Ramos (cell line): ENCODE measurements around the gene NKD2.

Experiments used
- in situ Hi-C: fragments of 300-500 bp; cut with MboI; formaldehyde crosslinking; loops from one replicate; pipeline ENCODE4 v1.14.3; 2022; ENCODE audit warnings: low sequenced_read_pairs; ENCODE audit not compliant: unreplicated experiment

The NKD2 gene

DNA sequence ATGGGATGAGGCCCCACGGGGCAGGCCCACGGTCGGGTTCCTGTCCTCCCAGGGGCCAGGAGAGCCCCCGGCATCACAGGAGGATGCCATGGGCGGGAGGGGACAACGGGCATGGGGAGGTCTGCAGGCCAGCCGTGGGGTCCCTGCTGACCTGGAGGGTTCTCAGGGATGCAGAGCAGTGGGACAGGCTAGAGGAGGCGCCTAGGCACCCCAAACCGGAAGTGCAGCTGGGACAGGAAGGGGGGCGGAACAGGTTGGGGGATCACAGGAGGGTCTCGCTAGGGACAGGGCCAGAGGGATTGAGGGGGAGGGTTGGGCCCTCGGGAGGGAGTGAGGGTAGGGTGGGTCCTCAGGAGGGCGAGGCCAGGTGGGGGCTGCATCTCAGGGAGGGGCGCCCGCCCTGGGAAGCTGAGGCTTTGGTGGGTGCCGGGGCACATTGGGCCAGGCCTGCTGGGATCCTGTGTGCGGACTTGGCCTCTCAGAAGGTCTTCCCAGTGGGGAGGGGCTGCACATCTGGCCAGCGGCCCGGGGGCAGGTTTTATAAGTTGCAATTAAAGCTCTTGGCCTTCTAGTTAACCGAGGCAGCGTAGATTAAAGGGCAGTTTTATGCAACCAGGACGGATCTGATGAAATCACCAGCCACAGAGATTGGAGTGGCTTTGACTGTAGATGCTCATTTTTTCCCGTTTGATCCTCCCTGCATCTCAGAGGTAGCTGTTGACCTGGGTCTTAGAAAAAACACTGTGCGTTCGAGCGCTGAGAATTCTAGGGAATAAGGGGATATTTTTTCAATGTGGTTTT is 20.1 kb downstream of the NKD2 start:
- in situ Hi-C loops, result no loop called here

DNA sequence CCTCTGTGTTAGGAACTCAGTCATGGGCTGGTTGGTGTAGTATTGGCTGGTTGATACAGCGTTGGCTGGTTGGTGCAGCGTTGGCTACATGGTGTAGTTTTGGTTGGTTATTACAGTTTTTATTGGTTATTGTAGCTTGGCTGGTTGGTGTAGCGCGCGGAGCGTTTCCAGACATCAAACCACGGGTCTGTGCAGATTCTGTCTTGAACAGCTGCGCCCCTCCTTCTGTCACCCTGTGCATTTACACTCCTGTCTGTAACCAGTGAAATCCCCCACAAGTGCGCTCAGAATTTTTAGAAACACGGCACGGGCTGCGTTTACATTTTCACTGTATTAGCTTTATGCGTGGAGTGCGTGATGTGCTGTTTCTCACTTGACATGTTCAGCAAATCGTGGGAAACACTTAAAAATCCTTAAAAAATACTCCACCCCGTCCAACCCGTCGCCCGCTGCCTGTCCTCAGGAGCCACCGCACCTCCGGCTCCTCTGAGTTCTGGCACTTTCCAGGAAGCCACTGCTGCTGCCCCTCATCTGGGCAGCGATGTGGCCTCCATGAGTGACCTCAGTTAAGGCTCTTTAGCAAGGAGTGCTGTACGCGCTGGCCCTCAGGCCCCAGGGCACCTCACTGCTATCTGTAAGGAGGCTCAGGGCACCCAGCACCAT is 20.8 kb downstream of the NKD2 start:
- in situ Hi-C loops, result no loop called here

DNA sequence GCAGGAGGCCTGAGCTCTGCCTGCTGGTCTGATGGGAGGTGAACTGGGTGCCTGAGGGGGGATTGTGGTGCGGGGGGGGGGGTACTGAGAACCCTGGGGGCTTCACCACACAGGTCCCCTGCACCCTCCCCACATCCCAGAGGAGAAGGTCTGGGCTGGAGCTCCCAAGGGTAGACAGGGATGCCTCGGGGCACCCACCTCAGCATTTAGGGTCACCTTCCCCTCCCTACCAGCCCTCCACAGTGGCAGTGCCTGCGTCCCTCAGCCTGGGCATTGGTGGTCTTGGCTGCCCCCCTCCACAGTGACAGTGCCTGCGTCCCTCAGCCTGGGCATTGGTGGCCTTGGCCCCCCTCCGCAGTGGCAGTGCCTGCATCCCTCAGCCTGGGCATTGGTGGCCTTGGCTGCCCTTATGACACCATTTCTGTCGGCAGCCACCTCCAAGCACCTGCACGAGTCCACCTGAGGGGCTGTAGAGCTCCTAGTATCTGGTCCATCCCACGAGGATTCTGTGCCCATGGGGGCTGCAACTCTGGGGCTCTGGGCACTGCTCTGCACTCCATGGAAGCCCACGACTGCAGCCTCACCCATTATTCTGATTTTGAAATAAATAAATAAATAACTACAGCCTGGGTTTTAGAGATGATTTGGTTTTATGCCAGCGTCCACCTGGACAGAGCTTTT is 21.5 kb downstream of the NKD2 start:
- in situ Hi-C loops, result no loop called here

DNA sequence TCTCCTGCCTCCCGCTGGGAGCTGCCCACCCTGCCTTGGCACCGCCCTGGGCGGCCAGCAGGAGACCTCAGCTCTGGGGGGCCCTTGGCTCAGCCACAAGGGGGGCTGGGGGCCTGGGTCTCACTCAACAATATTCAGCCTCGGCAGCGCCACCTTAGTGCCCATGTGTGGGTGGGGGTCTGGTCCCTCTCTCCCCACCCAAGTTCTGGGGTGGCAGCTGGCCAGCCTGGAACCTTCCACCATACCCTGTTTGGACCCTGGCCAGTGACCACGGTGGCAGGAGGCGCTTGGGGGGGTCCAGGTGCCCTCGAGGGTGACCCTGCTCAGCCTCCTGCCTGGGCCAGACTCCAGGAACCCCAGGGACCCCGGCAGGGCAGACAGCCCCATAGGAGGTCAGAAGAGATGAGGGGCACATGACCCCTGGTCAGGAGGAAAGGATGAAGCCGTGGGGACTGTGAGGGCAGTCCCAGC is 22.2 kb downstream of the NKD2 start:
- in situ Hi-C loops, result no loop called here

DNA sequence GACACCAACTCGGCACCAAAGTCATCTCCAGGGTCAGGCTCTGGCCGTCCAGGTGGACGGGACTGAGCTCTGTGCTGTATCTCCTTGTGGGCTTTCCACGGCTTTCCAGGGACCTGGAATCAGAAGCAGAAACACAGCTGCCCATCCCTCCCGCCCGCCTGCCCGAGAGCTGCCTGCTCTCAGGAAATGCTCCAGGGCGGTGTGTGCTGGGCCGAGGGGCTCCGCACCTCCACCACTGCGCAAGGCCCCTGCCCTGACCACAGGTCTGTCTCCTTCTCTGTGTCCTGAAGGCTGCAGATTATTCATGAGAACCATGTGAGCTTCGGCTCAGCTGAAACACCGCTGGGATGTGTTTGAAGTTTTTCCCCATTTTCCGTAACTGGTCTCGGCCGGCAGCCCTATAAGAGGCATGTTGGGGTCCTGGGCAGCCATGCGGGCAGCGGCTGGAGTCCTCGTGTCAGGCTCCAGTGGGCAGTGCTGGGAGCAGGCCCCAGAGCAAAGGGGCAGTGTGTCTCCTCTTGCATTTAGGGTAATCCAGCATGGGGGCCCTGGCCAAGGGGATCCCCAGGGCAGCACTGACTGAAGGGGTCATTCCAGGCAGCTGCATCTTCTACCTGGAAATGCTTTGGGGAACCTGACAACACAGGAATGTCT is 22.8 kb downstream of the NKD2 start:
- in situ Hi-C loops, result no loop called here

DNA sequence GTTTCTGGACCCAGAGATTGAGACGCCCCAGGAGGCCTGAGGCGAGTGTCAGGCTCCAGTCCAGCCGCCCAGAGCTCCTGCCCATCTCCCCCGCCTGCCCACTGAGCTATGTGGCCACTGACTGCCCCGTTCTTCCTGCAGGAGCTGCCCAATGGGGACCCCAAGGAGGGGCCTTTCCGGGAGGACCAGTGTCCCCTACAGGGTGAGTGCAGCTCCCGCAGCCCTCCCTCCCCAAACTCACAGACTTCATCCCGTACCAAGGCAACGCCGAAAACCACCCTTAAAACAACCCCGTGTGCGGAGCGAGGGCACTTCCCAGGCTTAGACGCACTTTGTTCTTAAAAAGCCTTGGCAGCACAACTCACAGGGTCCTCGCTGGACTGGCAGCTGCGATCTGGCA is 23.4 kb downstream of the NKD2 start:
- in situ Hi-C loops, result no loop called here

DNA sequence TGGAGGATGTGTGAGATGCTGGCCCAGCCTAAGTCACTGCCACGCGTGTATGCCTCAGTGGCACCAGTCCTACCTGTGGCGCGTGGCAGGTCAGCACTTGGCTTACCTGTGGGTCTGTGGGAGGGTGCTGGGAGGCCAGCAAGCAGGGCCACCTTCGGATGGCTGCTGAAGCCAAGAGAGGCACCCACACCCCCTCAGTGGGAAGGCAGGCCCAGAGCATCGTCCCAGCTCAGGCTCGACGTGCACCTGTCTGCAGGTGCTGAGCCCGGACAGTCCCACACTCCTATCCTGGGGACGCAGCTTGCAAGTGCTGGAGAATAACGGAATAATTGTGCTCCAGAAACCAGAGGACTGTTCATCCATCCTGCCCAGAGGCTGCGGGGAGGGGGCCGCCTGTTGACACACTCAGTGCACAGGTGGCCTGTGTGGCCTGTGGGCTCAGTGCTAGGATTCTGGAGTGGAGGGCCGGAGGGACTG is 24.0 kb downstream of the NKD2 start:
- in situ Hi-C loops, result no loop called here

DNA sequence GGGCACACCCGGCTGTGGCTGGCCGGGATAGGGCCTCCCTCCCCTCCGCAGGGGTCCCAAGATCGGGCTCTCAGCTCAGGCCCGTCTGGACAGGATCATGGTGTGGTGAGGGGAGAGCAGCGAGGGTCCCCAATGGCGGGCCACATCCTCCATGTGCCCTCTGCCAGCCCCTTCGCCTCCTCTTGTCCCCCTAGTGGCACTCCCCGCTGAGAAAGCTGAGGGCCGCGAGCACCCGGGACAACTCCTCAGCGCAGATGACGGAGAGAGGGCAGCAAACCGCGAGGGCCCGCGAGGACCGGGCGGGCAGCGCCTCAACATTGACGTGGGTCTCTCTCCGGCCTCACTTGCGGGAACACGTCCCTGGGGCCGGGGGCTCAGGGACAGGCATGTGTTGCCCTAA is 24.6 kb downstream of the NKD2 start:
- in situ Hi-C loops, result no loop called here

DNA sequence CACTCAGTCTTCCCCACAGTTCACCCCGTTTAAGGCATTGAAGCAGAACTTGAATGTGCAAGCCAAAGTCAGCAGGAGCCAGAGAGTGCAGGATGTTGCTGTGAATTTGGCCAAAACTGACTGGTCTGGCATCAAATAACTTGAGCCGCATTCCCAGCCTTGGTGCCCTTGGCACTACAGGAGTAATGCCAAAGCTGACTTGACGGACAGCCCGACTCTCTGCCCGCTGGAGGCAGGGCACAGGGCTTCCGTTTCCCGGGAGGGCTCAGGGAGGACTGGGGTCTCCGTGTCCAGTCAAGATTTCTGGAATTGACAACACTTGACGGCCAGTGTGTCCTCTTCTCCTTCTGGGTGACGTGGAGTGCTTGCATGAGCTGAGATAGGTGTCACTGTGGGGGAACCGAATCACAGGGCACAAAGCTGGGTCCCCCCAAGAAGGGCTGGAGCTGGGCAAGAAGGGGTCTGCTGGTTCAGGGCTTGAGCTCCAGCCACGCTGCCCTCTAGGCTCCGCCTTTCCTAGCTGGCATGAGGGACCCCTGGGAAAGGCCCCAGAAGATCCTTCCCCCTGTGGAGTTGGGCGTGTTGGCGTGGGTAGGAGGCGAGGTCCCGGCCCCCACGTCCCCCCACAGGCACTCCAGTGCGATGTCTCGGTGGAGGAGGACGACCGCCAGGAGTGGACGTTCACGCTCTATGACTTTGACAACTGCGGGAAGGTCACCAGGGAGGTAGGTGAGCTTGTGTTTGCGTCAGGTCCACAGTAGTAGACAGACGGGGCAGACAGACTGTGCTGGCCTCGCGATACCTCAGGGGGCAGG is 25.2 kb downstream of the NKD2 start:
- in situ Hi-C loops, result no loop called here

DNA sequence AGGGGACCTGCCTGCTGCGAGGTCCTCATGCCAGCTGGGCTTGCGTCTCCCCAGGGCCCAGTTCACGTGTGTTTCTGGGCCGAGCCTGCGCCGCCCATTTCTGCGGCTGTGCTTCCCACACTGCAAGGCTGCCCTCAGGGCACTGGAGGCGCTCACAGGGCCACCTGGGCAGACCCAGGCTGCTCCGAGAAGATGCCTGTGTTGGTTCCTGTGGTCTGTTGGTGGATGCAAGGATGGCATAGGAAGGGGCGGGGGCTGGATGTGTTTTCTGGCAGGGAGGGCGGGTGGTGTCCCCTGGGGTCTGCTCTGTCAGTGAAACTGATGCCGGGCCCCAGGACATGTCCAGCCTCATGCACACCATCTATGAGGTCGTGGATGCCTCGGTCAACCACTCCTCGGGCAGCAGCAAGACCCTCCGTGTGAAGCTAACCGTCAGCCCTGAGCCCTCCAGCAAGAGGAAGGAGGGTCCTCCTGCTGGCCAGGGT is 25.9 kb downstream of the NKD2 start:
- in situ Hi-C loops, result no loop called here

DNA sequence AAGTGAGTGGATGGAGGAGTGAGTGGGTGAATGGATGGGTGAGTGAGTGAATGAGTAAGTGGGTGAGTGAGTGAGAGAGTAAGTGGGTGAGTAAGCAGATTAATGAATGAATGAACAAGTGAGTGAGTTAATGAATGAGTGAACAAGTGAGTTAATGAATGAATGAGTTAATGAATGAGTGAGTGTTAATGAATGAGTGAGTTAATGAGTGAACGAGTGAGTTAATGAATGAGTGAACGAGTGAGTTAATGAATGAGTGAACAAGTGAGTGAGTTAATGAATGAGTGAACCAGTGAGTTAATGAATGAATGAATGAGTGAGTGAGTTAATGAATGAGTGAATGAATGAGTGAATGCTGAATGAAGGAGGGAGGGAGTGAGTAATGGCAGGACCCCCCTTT is 26.4 kb downstream of the NKD2 start:
- in situ Hi-C loops, result no loop called here

DNA sequence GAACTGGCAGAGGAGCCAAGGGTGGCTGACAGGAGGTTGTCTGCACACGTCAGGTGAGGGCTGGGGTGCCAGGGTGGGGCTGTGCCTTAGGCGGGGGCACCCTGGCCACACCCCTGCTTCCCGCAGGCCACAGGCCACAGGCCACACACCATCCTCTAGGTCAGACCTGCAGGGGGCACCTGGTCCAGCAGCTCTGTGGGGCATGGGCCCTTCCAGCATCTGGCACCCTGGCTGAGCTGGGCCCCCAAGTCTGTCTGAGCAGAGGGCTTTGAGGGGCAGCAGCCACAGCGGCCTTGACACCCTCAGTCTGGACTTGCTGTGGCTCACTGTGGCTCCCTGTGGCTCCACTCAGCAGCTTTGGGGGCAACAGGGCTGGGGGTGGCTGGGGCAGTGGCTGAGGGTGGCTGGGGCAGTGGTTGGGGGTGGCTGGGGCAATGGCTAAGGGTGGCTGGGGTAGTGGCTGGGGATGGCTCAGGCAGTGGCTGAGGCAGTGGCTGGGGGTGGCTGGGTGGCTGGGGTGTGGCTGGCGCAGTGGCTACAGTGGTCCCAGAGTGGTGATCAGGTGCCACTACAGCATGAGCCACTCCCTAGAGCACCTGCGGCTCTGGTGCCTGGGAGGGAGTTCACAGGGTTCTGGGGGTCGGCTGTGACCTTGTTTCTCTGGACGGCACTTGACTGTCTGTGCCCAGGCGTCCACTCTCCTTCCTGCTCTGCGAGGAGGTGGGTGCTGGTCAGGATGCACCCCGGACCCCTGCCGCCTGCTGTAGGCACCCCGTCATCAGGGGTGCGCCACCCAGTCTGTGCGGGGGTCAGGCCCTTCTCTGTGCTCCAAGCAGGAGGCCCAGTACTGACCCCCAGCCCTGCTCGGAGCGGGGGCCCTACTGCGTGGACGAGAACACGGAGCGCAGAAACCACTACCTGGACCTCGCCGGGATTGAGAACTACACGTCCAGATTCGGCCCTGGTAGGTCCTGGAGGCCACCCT is 27.1 kb downstream of the NKD2 start:
- in situ Hi-C loops, result no loop called here

DNA sequence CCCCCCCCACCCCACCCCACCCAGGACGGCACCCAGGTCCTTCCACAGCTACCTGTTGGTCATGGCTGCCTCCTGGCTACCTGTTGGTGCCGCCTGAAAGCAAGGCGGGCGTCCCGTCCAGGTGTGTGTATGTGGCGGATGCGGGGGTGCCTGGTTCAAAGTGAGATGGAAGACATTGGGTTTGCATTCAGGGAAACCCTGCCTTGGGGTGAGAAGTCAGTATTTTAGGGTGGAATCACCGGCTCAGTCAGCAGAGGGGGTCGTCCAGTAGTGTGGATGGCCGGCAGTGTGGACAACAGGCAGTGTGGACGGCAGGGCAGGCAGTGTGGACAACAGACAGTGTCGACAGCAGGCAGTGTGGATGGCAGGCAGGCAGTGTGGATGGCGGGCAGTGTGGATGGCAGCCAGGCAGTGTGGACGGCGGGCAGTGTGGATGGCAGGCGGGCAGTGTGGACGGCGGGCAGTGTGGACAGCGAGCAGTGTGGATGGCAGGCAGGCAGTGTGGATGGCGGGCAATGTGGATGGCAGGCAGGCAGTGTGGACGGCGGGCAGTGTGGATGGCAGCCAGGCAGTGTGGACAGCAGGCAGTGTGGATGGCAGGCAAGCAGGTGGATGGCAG is 28.0 kb downstream of the NKD2 start:
- in situ Hi-C loops, result no loop called here

DNA sequence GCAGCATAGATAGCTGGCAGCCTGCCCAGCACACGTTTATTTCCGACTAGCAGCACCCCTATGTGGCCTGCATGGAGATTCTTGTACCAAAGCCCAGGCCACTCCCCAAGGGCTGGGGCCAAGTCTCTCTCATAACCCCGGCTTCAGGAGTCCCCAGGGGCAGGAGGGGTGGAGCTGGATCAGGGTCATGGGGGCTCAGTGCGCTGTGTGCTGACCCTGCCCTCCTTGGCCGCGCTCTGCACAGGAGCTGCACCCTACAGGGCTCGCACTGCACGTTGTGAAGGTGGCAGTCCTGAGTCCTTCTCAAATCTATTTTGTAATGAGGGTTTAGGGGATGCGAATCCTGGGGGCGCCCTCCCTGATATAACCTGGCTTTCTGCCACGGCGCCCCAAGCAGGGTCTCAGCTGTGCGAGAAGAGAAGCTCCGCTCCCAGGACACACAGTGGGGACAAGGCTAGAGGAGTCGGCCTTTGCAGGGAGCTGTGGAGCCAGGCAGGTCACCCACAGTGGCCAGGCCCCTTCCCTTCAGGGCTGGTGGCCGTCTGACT is 28.6 kb downstream of the NKD2 start:
- in situ Hi-C loops, result no loop called here

DNA sequence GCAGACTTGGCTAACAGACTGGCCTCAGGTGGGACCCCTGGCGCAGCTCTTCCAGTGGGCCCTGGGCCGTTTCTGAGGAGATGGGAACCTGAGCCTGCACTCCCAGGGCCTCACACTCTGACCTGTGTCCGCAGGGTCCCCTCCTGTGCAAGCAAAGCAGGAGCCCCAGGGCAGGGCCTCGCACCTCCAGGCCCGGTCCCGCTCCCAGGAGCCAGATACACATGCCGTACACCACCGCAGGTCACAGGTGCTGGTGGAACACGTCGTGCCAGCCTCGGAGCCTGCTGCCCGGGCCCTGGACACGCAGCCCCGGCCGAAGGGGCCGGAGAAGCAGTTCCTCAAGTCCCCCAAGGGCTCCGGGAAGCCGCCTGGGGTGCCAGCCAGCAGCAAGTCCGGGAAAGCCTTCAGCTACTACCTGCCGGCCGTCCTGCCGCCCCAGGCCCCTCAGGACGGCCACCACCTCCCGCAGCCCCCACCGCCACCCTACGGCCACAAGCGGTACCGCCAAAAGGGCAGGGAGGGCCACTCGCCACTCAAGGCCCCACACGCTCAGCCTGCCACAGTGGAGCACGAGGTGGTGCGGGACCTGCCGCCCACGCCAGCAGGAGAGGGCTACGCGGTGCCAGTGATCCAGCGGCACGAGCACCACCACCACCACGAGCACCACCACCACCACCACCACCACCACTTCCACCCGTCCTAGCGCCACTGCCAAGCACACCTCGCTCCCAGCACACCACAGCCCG is 29.2 kb downstream of the NKD2 start:
- in situ Hi-C loops, result no loop called here

DNA sequence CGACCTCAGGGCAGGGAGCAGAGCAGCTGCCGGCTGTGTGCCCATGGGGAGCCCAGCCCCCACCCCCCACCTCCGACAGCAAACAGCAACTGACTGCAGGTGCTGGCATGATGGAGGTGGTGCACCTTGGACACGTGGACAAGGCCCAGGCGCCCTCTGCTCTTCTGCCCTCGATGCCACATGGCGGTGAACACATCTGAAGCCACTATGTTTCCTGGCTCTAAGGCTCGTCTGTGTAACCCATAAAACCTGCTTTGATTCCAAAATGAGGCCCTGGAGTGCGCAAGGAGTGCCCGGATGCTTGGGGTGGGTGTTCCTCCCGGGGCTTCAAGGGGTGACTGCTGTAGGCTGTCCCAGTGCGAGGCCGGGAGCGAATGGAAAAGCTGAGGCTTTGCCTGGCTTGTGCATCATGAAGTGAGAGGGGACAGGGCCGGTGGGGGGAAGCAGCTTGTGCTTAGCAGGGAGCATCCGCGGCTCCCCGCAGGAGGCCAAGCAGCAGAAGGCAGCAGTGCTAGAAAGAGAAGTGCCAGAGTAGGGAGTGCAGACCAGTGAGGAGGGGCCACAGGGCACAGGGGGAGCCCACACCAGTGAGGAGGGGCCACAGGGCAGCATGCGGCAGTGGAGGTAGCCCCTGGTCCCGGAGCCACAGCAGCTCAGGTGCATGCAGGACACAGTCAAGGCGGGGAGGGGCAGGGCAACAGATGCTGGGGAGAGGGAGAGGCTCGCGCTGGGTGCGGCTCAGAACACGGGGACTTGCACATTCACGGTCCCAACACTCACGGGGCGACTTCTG is 30.0 kb downstream of the NKD2 start:
- in situ Hi-C loops, result no loop called here
